Calu3 (cell line): ENCODE data around the gene ST8SIA2. TPM values are rescaled to one million over a fixed set of nuclear protein-coding genes. Genes with fewer than 3 reads are reported as not detected.

Experiments used
- BruUV-seq: library from RNA; stranded (reverse); fragments of 400-500 nt; replicated peaks from 2 replicates; lab custom pipeline; 2021; lab: Mats Ljungman, UMichigan
- CTCF ChIA-PET: fragments of 300-600 bp; sonication (Branson Sonifier 250); formaldehyde crosslinking; loops from one replicate; lab custom pipeline; 2022; ENCODE audit warnings: antibody characterized with exemption; lab: Charles Lee
- DNase-seq: peaks from one replicate; pipeline ENCODE4 v3.0.0; 2022
- H3K27ac Mint-ChIP-seq: one replicate; pipeline ENCODE4 v1.8.0; 2022; ENCODE audit warnings: mixed read lengths; ENCODE audit not compliant: unreplicated experiment
- H3K27me3 Mint-ChIP-seq: one replicate; pipeline ENCODE4 v1.8.0; 2022; ENCODE audit warnings: mixed read lengths; ENCODE audit not compliant: unreplicated experiment
- H3K36me3 Mint-ChIP-seq: one replicate; pipeline ENCODE4 v1.8.0; 2022; ENCODE audit warnings: mild to moderate bottlenecking, moderate library complexity, mixed read lengths; ENCODE audit not compliant: insufficient read depth, unreplicated experiment
- H3K4me1 Mint-ChIP-seq: one replicate; pipeline ENCODE4 v1.8.0; 2022; ENCODE audit warnings: mild to moderate bottlenecking, low read depth, mixed read lengths; ENCODE audit not compliant: unreplicated experiment
- H3K4me3 Mint-ChIP-seq: one replicate; pipeline ENCODE4 v1.8.0; 2022; ENCODE audit warnings: mild to moderate bottlenecking, low read depth, moderate library complexity, mixed read lengths; ENCODE audit not compliant: unreplicated experiment
- H3K9me3 Mint-ChIP-seq: one replicate; pipeline ENCODE4 v1.8.0; 2022; ENCODE audit warnings: low read depth, mixed read lengths; ENCODE audit not compliant: unreplicated experiment
- CTCF ChIP-seq: fragments of 200-600 bp; IDR thresholded peaks from one replicate; pipeline ENCODE4 v1.8.0; 2022; ENCODE audit warnings: antibody characterized with exemption; ENCODE audit not compliant: unreplicated experiment
- intact Hi-C: fragments of 100-400 bp; cut with micrococcal nuclease; formaldehyde crosslinking; loops from one replicate; pipeline ENCODE4 v1.10.0; 2022; ENCODE audit not compliant: unreplicated experiment
- total RNA-seq: library from RNA; stranded (reverse); gene quantifications from 2 replicates; pipeline ENCODE4 v1.2.3, GENCODE V29; 2022

The ST8SIA2 gene
- total RNA-seq, 1 experiment from 2014 or later = not detected

- H3K36me3 Mint-ChIP-seq = no peaks in the 10 kb centered on the region
- DNase-seq = no peak
- TF ChIP-seq CTCF = no peak
- no peak overlapping the region for H3K27ac Mint-ChIP-seq
- no TSS peak for BruUV-seq
- intact Hi-C loops = no loop called here
- H3K4me1 Mint-ChIP-seq = no peaks in the 10 kb centered on the region
- CTCF ChIA-PET = no interaction called here
- H3K4me3 Mint-ChIP-seq = no peak overlapping the region
- H3K9me3 Mint-ChIP-seq = no peaks in the 10 kb centered on the region
- H3K27me3 Mint-ChIP-seq = peaks cover 44% of the 10 kb centered on the region
Measured at GRCh38 chr15:92510163-92510882, 116.6 kb downstream of the ST8SIA2 start.
